K562 (cell line): ENCODE results near the gene KPNA1. TPM values are rescaled to one million over a fixed set of nuclear protein-coding genes. Genes with fewer than 3 reads are reported as not detected.
A peak's percentile ranks its signal among the peaks of the same experiment; 100 is the strongest.

Experiments used
- ATF1 ChIP-seq, 2 experiments: fragments of 450-650 bp in 1 of 2; IDR thresholded peaks; 2 replicates each; pipeline ENCODE4 v1.6.1; 2016; ENCODE audit warnings: missing compliant biosample characterization in 1 of 2, missing genetic modification characterization in 1 of 2
- BACH1 ChIP-seq: fragments of 200-800 bp; sonication (Bioruptor generic); IDR thresholded peaks from 2 replicates; pipeline ENCODE4 v1.6.1; 2016; ENCODE audit warnings: missing genetic modification characterization, missing compliant biosample characterization
- E2F3 ChIP-seq: fragments of 250-450 bp; sonication (Bioruptor Pico); IDR thresholded peaks from 2 replicates; pipeline ENCODE4 v1.4.0; 2020; ENCODE audit warnings: mild to moderate bottlenecking
- ETV5 ChIP-seq: sonication (generic); formaldehyde crosslinking; IDR thresholded peaks from 2 replicates; pipeline ENCODE4 v1.4.0; 2020; ENCODE audit warnings: low read depth, mild to moderate bottlenecking, missing genetic modification reagents
- GABPB1 ChIP-seq: sonication (generic); formaldehyde crosslinking; IDR thresholded peaks from 2 replicates; pipeline ENCODE4 v1.8.0; 2022; ENCODE audit warnings: mild to moderate bottlenecking, missing genetic modification reagents
- HMGN3 ChIP-seq: IDR thresholded peaks from 2 replicates; pipeline ENCODE4 v1.6.1; 2011; ENCODE audit warnings: borderline replicate concordance, low read depth, mild to moderate bottlenecking, mixed read lengths, low read length; ENCODE audit not compliant: insufficient read length; ENCODE audit errors: extremely low read depth
- PHF21A ChIP-seq: fragments of 450-650 bp; IDR thresholded peaks from 2 replicates; pipeline ENCODE4 v1.6.1; 2017; ENCODE audit warnings: low read depth, borderline replicate concordance
- RBBP5 ChIP-seq: fragments of 200-600 bp; sonication (generic); IDR thresholded peaks from 2 replicates; pipeline ENCODE4 v1.6.1; 2012; ENCODE audit warnings: borderline replicate concordance, mild to moderate bottlenecking, low read length, control low read depth, inconsistent platforms; ENCODE audit not compliant: insufficient read depth, poor library complexity, severe bottlenecking
- RBM25 ChIP-seq: fragments of 200-400 bp; formaldehyde crosslinking; IDR thresholded peaks from 2 replicates; pipeline ENCODE4 v1.6.1; 2018; ENCODE audit warnings: low read length, low read depth, moderate library complexity; ENCODE audit not compliant: severe bottlenecking
- SMARCA4 ChIP-seq: fragments of 450-650 bp; IDR thresholded peaks from 2 replicates; pipeline ENCODE4 v1.6.1; 2016
- ZBED1 ChIP-seq: IDR thresholded peaks from 2 replicates; pipeline ENCODE4 v1.6.1; 2014
- polyA plus RNA-seq, 8 experiments: library from polyadenylated mRNA; depleted of rRNA in 4 of 8; stranded (reverse) in 5 of 8; unstranded in 3 of 8; fragments of >200 nt; fragmentation: Nextera tagmentation in 2 of 8; fragmentation: Illumina TruSeq in 1 of 8; extraction: Ambion mirVana in 2 of 8; extraction: Trizol in 1 of 8; gene quantifications; 2 replicates each; pipeline versions ENCODE4 v1.2.1 to v1.2.3, GENCODE V29; 2011 to 2014; ENCODE audit warnings: inconsistent platforms in 1 of 8, missing spikeins in 1 of 8
- total RNA-seq, 7 experiments: library from RNA; depleted of rRNA in 6 of 7; stranded (reverse); fragments of >200 nt in 6 of 7; fragmentation: Illumina TruSeq in 2 of 7; extraction: Trizol in 2 of 7; gene quantifications; 2 replicates each; pipeline versions ENCODE4 v1.2.1 to v1.2.3, GENCODE V29; 2011 to 2021; ENCODE audit warnings: low replicate concordance in 1 of 7
- TF ChIP-seq, protein P1 (sequence below), 2 experiments: IDR thresholded peaks; 2 replicates each; pipeline ENCODE4 v1.6.1; 2012; ENCODE audit warnings: improper control_type of control experiment in 2 of 2, low read depth in 2 of 2, low read length in 2 of 2, borderline replicate concordance in 1 of 2
- TF ChIP-seq, protein P2 (sequence below): fragments of 200-800 bp; sonication (Bioruptor generic); IDR thresholded peaks from 2 replicates; pipeline ENCODE4 v1.6.1; 2017; ENCODE audit warnings: missing genetic modification characterization, missing compliant biosample characterization
- TF ChIP-seq, protein P3 (sequence below): conservative IDR thresholded peaks from 2 replicates; pipeline ENCODE4 v1.6.1; 2011; ENCODE audit warnings: low read depth, mild to moderate bottlenecking, low read length; ENCODE audit not compliant: control insufficient read depth

KPNA1 gene
- total and polyA plus RNA-seq, 9 of the 15 experiments (the other 6 are each of a cell fraction or from before 2014, with no cell fraction given) = 9.3 to 53.8 (median 33.5) TPM

DNA sequence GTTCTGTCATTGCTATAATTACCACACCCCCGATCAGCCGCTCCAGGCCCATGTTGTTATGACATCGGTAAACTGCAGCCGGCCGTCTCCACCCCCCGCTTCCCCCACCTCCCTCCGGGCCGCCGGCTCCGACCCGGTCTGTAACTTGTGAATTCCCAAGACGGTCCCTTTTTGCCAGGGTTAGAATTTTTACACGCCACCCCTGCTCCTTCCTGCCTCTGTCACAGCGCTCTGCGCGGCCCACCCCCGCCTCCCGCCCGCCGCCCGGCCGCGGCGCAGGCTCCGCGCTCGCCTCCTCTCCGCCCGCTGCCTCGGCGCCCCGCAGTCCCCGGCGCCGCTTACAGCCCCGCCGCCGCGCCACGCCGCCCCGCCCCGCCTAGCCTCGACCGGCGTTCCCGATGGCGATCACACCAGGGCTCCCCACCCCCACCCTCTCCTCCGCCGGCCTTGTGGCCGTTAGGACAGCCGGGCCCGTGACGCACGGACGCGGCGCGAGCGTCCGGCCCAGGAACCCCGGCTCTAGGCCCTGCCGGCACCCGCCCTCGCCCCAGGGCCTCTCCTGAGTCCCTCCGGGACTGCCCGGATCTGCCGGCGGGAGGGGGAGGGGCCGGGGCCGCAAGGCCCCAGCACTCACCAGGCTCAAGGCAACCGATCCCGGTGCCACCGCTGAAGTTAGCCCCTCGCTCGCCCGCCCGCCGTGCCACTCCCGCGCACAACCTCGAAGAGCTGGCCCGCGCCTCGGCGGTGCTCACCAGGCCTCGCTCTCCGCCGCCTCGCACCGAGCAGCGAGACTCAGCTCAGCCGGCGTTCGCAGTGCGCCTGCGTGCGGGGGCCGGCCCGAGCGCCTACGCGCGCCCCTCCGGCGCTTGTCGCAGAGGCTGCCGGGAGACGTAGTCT is at the start of gene KPNA1 (continued):
- TF ChIP-seq, protein P1, sequence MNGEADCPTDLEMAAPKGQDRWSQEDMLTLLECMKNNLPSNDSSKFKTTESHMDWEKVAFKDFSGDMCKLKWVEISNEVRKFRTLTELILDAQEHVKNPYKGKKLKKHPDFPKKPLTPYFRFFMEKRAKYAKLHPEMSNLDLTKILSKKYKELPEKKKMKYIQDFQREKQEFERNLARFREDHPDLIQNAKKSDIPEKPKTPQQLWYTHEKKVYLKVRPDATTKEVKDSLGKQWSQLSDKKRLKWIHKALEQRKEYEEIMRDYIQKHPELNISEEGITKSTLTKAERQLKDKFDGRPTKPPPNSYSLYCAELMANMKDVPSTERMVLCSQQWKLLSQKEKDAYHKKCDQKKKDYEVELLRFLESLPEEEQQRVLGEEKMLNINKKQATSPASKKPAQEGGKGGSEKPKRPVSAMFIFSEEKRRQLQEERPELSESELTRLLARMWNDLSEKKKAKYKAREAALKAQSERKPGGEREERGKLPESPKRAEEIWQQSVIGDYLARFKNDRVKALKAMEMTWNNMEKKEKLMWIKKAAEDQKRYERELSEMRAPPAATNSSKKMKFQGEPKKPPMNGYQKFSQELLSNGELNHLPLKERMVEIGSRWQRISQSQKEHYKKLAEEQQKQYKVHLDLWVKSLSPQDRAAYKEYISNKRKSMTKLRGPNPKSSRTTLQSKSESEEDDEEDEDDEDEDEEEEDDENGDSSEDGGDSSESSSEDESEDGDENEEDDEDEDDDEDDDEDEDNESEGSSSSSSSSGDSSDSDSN (IDR thresholded peaks at IDR 0.05; ENCODE audit: borderline replicate concordance in 1 of 2, low read depth in 2 of 2, low read length in 2 of 2) = peak; percentile 86 to 91; a peak in 3 of 4 replicates
- TF ChIP-seq PHF21A (0 out of 2 replicates have a peak, but pooled peaks have one; percentile 13), BACH1 (no peak), SMARCA4 (0 out of 2 replicates have a peak, but pooled peaks have one; percentile 5), ETV5 (peak; percentile 37; the same call in 1 of the 2 replicates), RBM25 (peak; percentile 29), E2F3 (CRISPR knock-in tag) (no peak), GABPB1 (CRISPR knock-in tag) (peak; percentile 44; the same call in 1 of the 2 replicates), HMGN3 (peak; percentile 57), ZBED1 (0 out of 2 replicates have a peak, but pooled peaks have one; percentile 21), RBBP5 (peak; percentile 84), ATF1 (CRISPR knock-in tag; IDR thresholded peaks at IDR 0.05) (no peak), ATF1 (tag; IDR thresholded peaks at IDR 0.05) (peak; percentile 81)
- TF ChIP-seq, protein P2, sequence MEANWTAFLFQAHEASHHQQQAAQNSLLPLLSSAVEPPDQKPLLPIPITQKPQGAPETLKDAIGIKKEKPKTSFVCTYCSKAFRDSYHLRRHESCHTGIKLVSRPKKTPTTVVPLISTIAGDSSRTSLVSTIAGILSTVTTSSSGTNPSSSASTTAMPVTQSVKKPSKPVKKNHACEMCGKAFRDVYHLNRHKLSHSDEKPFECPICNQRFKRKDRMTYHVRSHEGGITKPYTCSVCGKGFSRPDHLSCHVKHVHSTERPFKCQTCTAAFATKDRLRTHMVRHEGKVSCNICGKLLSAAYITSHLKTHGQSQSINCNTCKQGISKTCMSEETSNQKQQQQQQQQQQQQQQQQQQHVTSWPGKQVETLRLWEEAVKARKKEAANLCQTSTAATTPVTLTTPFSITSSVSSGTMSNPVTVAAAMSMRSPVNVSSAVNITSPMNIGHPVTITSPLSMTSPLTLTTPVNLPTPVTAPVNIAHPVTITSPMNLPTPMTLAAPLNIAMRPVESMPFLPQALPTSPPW (CRISPR knock-in tag) = peak; percentile 65
- TF ChIP-seq, protein P3, sequence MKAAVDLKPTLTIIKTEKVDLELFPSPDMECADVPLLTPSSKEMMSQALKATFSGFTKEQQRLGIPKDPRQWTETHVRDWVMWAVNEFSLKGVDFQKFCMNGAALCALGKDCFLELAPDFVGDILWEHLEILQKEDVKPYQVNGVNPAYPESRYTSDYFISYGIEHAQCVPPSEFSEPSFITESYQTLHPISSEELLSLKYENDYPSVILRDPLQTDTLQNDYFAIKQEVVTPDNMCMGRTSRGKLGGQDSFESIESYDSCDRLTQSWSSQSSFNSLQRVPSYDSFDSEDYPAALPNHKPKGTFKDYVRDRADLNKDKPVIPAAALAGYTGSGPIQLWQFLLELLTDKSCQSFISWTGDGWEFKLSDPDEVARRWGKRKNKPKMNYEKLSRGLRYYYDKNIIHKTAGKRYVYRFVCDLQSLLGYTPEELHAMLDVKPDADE = peak; percentile 65; the same call in 1 of the 2 replicates
